Stimulated activated CD8-positive, alpha-beta memory T cell treated with anti-CD3 and anti-CD28 coated beads, Interleukin-4, amount 100 ng/mL, for 4 hours (primary cell): ENCODE data around the gene MYCBPAP.

Experiments
- DNase-seq, 2 donors: peaks; one replicate each; pipeline ENCODE4 v3.0.0-alpha.2; 2020; ENCODE audit warnings: low read depth in 2 of 2, low spot score in 1 of 2

The MYCBPAP gene

GRCh38 chr17:50536683-50537646 lies 28.7 kb downstream of the MYCBPAP start:
- DNase-seq, result no peak

- DNase-seq, result no peak
These were observed 29.7 kb downstream of the MYCBPAP start for GRCh38 chr17:50537721-50538548.

DNA sequence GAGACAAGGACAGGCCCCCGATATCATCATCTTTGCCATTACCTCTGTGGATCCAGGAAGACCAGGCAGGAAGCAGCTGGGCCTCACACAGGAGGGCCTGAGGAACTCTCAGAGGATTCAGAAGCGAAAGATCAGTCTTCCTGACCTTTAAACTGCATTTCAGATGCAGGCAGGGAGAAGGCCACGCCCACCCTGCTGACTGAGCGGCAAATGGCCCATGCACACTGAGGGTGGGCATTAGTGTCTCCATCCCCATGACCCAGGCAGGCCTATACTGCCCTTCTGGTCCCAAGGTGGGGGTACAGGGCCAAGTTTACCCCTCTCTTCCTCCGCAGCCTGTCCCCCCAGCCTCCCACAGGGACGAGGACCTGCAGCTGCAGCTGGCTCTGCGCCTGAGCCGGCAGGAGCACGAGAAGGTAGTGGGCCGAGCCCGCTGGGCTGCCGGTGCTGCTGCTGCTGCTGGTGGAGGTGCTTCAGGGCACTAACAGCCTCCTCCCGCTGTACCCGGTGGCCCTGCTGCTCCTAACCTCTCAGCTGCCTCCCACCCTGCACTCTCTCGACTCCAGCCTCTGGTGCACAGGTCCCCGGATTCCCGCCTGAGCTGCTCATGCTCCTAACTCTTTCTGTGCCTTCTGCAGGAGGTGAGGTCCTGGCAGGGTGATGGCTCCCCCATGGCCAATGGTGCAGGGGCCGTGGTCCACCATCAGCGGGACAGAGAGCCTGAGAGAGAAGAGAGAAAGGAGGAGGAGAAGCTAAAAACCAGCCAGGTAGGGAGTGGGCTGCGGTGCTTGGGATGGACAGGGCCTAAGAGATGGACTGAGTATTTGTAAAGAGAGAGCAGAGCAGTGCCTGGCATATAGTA lies 30.5 kb downstream of the MYCBPAP start:
- no peak for DNase-seq

- no peak for DNase-seq
These were observed 31.7 kb downstream of the MYCBPAP start for GRCh38 chr17:50539762-50540559.

DNA sequence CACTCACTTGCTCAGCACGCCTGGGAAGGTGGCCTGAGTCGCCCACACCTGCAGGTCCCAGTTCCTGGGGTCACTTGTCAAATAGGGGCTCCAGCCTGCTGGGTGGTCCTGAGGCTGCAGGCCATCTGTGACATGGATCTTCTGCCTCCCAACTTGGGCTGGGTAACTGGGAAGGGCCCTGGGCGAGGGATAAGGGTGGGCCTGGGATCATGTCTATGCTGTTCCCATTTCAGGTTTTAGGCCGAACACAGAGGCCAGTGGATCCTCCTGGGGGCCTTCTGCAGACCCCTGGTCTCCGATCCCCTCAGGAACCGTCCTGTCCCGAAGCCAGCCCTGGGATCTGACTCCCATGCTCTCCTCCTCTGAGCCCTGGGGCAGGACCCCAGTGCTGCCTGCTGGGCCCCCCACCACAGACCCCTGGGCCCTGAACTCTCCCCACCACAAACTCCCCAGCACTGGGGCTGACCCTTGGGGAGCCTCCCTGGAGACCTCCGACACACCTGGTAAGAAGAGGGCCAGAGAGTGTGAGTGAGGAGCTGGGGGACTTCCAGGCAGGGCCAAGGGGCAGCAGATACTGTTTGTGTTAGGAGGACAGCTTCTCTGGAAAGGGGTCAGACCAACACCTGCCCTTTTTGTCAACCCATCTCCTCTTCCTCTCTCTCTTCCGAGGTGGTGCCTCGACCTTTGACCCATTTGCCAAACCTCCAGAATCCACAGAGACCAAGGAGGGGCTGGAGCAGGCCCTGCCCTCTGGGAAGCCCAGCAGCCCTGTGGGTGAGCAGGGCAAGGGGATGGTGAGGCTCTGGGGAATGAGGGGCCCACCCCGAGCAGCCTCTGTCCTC lies 32.5 kb downstream of the MYCBPAP start:
- DNase-seq, result no peak

GRCh38 chr17:50541402-50541715 lies 33.1 kb downstream of the MYCBPAP start:
- DNase-seq, result no peak

DNA sequence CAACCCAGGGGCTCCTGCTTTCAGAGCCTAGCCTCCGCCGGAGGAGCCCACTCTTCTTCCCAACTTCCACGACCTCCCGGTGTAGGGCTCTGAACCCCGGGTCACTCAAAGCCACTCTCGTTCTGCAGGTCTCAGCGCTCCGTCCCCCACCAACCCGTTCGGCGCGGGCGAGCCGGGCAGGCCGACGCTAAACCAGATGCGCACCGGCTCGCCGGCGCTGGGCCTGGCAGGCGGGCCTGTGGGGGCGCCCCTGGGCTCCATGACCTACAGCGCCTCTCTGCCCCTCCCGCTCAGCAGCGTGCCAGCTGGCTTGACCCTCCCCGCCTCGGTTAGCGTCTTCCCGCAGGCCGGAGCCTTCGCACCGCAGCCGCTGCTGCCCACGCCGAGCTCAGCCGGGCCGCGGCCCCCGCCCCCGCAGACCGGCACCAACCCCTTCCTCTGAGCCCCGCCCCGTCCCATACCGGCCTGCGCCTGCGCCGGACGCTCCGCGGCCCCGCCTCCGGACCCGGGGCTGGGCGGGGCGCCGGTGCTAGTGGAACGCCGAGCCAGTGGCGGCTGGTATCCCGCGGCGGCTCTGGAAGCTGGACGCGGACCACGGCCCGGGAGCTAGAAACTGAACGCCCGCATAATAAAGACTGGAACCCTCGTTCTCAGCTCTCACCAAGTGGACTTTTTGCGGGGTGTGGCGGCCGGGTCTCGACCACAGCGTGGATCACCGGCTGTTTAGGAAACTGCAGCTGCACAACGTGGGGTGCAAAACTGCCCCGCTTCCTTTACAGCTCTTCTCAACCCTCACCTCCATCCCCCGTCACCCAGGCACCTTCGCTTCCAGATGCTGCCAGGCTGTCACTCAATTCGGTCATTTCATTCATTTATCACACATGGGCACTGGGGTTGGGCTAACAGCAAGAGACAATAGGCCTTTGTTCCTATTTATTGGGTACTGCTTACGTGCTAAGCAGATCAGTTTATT lies 33.8 kb downstream of the MYCBPAP start:
- DNase-seq, result peak; percentile 60 to 63

DNA sequence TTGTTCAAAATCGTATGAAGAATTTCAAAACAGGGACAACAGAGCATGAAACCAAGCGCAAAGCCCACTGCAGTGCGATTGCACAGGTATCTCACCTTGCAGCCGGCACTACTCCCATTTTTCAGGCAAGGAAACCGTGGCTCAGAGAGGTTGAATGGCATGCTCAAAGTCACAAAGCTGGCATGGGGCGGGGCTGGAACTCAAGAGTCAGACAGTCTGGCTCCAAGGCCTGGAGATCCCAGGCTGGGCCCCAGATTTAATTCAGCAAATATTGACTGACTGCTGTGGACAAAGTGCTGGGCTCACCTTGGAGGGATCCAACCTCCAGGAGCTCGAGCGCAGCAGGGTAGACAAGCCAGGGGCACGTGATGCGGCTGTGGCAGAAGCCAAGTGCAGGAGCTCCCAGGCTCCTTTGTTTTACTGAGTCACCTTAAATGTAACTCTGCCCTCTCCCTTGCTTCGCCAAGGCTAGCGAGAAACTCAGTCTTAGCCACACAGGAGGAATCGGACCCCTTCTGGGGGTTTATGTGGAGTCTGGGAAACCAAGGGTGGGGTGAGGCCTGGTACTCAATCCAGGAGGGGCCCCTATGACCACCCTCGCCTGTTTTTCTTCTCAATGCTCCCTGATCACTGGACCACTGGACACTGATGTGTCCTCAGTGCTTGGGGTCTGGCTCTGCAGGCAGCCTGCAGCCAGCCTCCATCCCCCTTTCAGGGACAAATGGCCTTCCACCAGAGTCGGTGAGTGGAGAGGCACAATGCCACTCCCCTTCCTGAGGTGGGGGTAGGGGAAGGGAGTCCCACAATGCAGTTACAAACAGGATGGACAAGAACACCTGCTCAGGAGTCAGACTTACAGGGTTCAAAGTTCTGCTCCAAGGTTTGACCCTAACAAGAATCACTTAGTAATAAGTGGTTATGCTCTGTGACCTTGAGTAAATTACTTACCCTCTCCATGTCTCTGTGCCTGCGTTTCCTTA lies 34.8 kb downstream of the MYCBPAP start:
- DNase-seq, result no peak

DNA sequence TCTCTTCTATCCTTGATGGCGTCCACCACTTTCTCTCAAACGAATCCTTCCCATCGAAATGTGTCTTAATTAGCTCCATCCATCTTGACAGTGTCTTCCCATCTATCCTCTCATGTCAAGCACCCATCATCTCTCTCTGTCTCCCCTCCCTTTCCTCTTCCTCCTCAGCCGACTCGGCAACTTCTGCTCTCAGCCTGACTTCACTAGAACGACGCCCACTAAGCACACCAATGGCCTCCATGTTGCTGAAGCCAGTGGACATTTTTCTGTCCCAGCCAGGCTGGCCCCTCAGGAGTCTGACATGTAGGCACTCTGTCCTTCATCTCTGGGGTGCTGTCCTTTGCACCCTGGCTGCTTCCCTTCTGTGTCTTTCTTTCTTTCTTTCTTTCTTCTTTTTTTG lies 36.3 kb downstream of the MYCBPAP start:
- no peak for DNase-seq

DNA sequence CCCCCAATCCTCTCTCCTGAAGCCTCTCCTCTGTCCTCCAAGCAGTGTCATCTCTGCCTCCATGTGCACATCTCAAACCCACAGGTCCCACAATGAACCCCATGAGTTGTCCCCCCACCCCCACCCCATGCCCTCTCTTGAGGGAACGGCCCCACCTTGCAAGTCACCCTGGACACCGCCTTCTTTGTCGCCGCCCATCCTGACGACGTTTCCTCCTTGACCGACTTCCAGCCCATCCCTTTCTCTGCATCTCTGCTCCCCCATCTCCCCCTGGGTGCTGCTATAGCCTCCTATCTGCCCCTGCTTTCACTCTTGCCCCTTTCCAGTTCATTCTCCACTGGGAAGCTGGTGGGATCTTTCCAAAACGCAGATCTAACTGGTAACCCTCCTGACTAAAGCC lies 37.1 kb downstream of the MYCBPAP start:
- no peak for DNase-seq

GRCh38 chr17:50546701-50547034 lies 38.4 kb downstream of the MYCBPAP start:
- DNase-seq, result no peak

GRCh38 chr17:50547035-50547735 lies 38.9 kb downstream of the MYCBPAP start, which contains the start of gene SPATA20:
Gene SPATA20 (plus strand): TSS chr17:50547174. CDS start chr17:50547209, 35 bp downstream.
- peak; percentile 43 to 61 for DNase-seq

DNA sequence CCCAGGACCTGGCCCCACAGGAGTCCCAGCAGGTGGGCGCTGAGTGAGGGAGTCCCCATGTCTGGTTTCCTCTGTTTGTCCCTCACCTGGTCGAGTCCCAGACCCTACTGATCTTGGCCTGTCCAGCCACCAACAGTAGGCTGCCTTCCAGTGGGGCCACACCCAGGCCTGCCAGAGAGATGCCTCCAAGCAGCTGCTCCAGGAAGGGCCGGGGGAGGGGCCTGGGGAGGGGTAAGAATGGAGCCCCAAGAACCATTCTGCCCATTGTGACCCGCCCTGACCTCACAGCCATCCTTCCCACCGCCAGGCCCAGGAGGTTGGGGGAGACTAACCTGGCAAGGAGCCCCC lies 39.5 kb downstream of the MYCBPAP start:
- DNase-seq, result no peak

DNA sequence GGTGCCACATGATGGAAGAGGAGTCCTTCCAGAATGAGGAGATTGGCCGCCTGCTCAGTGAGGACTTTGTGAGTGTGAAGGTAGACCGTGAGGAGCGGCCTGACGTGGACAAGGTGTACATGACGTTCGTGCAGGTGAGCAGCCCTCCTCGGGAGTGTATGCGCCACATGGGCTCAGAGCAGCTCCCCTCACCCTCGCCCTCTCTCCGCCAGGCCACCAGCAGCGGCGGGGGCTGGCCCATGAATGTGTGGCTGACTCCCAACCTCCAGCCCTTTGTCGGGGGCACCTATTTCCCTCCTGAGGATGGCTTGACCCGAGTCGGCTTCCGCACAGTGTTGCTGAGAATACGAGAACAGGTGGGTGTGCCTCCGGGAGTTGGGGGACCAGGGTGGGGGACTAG lies 40.6 kb downstream of the MYCBPAP start:
- no peak for DNase-seq

- DNase-seq, result no peak
These were observed 41.2 kb downstream of the MYCBPAP start for GRCh38 chr17:50549256-50549941.

DNA sequence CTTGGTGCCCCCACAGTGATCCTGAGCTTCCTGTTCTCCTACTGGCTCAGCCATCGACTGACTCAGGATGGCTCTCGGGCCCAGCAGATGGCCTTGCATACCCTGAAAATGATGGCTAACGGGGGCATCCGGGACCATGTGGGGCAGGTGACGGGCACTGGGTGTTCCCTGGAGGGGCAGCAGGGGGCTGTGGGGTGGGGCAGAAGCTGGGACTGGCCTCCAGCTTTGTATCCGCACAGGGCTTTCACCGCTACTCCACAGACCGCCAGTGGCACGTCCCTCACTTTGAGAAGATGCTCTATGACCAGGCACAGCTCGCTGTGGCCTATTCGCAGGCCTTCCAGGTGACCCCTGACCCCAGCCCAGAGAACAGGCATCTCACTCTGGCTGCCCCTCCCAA lies 41.7 kb downstream of the MYCBPAP start:
- DNase-seq, result no peak
